ENCODE data around the gene ETS1.

DNA sequence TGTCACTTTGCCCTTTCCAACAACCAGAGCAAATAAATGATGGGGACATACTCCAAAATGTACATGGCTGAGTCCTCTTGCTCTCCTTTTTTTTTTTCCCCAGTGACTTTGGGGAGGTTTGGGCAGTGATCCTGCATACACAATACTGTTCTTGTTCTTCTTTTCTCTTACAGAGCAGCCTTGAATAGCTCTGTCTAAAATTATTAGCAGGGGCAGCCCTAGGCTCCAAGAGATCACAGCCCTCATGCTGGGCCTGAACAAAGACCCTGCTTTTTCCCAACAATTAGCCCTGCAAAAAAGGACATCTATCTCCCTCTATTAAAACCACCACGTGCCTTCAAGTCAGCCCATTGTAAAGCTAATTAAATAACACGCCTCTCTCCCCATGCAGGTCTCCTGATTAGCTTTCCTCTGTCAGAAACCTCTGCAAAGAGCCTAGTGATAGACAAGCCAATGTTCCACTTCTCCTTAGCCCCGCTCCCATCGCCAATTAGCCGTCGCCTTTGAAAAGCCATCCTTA, 54.7 kb downstream of the ETS1 start:
- no peak for TF ChIP-seq CTCF (optimal IDR thresholded peaks at IDR 0.05 in 1 of 3, IDR thresholded peaks at IDR 0.05 in 1 of 3, conservative IDR thresholded peaks at IDR 0.05 in 1 of 3; ENCODE audit: extremely low read depth in 1 of 3, insufficient read depth in 2 of 3, low read length in 3 of 3)
- TF ChIP-seq EZH2 (IDR thresholded peaks at IDR 0.05; ENCODE audit: low read length), result no peak

Data from keratinocyte (primary cell).